Brain pericyte (primary cell): ENCODE results near the gene C3orf20.
"Not testable (repeated sequence)": the region's sequence is repeated elsewhere in the genome, so short reads cannot be mapped to it uniquely, and the experiment has no call there.

Experiments
- DNase-seq: peaks from one replicate; pipeline ENCODE4 v3.0.0-alpha.2; 2012; ENCODE audit warnings: low read depth, low spot score

C3orf20 gene

GRCh38 chr3:14796403-14797077 lies 121.6 kb downstream of the C3orf20 start:
- DNase-seq, result no peak

DNA sequence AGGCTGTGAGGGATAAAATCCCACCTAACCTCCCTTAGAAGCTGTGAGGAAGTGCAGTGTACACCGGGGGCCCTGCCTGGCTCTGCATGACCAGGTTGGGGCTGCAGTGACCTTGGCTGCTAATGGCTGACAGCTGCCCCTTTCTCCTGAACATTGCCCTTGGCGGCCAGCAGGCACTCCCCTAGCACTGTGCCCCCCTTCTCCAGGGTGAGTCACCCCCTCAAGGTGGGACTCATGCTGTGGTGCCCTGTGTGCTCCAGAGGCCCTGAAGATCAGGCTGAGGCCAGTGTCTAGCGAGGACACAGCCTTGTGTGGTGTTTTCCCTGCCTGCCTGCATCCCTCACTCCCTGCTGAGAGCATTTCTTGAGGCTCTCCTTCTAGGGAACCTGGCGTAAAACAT lies 122.8 kb downstream of the C3orf20 start:
- no peak for DNase-seq

DNA sequence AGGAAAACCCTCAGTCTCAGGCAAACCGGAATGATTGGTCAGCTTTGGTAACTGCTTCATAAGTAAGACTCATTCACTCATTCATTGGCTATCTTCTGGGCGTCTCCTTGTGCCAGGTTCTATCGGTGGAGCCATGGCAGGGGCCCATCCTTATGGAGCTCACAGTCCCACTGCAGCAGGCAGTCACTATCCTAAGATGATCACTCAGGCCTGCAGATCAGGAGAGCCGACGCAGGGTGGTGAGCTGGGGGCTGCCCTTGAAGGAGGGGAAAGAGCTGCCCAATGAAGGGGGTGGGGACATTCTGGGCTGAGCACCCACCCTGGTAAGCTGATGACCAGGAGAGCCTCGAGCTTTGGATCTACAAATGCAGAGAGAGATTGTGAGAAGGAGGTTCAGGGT lies 123.3 kb downstream of the C3orf20 start:
- no peak for DNase-seq

- DNase-seq, result no peak
Observed at GRCh38 chr3:14799146-14799545, 124.2 kb downstream of the C3orf20 start.

DNA sequence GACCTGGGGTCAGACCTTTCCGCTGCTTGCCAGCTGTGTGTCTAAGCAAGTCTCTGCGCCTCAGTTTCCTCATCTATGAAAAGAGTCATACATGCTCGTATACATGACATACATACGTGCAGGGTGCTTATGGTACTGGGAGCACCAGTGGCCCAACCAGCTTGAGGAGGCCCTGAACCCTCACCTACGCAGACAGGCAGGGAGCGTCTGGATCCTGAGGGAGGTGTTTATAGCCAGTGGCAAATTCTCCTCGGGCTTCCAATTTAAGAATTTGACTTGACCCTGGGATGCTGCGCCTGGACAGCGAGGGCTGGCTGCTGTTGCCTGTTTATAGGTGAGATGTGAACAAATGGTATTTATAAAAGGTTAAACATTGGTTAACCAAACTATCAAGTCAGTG lies 126.1 kb downstream of the C3orf20 start:
- no peak for DNase-seq

DNA sequence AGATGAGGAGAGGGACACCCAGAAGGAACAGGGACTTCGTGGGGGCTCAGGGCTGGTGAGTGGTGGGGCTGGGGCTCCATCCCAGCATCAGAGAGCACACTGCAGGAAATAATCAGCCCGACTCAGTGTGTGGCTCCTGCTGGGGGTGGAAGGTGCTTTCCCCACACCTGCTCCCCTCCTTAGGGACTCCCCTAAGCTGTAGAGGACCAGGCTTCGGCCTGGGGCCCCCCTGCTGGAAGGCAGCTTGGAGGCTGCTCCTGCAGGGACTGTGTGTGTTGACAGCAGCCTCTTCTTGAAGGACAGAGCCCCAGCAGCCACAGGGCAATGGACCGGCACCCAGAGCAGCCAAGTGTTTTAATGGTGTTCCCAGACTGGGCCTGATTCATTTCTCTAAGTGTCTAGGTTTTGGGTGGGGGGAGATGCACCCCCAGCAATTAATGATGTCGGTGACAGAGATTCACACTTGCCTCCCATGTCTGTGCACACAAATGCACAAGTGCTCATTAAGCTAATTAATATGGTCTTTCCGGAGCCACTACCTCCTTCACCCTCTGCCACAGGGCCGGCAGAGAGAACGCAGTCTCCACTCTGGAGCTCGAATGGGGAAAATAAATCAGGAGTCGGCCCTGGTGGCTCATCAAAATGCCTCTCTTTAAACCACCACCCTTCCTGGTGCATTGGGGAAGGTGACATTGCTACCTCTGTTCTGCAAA lies 126.9 kb downstream of the C3orf20 start:
- DNase-seq, result no peak

GRCh38 chr3:14802381-14802731 lies 127.4 kb downstream of the C3orf20 start:
- DNase-seq, result no peak

GRCh38 chr3:14803101-14803980 lies 128.4 kb downstream of the C3orf20 start:
- no peak for DNase-seq

- no peak for DNase-seq
Observed at GRCh38 chr3:14803981-14804834, 129.3 kb downstream of the C3orf20 start.

DNA sequence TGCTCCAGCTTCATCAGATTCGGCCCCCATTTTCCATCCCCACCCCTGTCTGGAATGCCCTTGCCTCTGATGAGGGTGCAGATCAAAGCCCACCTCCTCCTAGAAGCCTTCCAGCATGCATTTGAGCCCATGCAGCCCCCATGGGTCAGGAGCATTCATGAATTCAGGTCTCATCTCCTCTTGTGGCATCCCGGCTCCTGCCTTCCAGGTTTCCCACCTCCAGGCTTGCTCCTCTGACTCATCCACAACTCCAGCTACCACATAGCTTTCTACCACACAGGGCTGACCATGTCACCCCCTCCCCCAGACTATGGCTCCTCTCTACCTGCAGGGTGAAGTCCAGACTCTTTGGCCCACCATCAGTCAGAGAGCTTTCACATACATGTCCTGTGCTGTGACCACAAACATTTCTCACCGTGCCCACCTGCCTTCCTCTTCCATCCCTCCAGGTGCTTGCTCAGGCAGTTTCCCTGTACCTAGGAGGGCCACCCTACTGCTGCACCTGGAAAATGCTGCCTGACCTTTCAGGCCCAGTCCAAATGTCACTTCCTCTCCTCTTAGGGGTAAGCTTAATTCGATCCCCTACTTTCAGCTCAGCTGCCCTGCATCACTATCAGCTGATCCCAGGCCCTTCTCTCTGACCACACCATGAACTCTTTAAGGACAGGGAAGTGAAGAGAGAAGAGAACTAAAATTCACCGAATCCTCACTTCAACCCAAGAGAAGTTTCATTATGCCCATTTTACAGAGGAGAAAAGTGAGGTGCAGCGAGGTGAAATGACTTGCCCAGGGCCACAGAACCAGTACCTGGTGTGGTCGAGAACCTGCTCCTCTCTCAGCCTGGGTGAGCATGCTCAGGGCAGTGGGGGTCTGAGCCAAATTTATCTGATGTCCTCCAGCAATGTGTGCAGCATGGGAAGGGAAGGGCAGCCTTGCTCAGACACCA lies 130.2 kb downstream of the C3orf20 start:
- DNase-seq, result no peak

DNA sequence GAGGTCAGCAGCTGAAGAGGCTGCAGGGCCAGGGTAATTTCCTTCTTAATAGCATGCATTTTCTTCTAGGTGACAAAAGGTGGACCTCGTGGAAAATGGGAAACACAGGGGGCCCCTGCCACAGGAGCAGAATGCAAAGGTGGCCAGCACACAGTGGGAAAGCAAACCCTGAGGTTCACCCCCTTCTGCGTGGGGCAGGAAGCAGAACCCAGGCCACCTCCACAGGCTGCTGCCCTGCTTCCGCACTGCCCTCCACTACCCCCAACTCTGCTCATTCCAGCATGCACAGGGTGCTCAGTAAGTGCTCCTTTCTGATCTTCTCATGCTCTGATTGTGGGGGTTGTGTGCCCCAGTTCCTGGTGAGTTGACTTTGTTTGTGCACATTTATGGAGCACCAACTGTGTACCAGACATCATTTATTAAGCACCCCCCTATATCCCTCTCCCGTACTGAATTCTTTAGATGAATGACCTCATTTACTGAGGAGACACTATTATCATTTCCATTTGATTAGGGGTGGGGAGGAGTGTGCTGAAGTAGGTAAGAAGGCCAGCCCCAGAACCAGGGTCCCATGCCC lies 131.1 kb downstream of the C3orf20 start:
- DNase-seq, result no peak

DNA sequence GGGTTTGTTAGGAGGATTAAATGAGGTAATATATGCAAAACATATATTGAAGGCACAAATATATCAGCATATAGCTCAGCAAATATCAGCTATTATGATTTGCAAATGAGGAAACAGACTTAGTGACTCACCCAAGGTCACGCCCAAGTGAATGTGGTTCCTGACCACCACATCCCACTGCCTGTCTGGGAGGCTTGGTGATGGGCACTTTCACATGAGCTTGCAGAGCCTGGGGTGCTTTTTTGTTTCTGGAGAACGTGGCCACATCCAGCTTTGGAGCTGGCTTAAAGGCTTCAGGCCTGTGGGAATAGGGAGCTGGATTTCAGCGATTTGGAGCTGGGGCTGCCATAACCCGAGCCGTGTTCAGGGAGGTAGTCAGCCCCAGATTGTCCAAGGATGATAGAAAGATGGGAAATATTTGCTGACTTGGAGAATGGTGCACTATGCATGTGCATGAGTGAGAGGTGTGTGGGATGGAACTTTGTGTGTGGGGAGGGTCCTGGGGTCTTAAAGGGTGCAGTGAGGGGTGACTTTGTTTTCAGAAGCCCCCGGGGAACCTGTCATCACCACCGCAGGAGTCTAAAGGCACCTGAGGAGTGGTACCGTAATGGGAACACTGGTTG lies 131.8 kb downstream of the C3orf20 start:
- DNase-seq, result no peak

DNA sequence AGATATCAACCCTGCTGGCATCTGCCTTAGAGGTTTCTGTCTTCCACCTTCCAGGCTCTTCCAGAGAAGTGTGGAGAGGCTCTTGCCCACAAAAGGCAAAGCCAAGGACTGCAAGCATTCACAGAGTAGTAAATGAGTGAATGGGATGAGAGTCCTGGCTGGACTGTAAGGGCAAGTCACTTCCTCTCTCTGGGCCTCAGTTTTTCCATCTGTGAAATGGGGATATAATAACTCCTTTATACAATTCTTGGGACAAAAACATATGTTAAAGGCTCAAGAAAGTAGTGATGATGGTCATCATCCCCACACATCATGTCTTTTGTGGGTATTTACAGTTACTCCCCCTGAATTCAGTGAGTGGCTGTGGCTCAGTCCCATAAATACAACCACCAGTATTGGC lies 133.1 kb downstream of the C3orf20 start:
- no peak for DNase-seq

- no peak for DNase-seq
Observed at GRCh38 chr3:14808502-14809266, 133.7 kb downstream of the C3orf20 start.

DNA sequence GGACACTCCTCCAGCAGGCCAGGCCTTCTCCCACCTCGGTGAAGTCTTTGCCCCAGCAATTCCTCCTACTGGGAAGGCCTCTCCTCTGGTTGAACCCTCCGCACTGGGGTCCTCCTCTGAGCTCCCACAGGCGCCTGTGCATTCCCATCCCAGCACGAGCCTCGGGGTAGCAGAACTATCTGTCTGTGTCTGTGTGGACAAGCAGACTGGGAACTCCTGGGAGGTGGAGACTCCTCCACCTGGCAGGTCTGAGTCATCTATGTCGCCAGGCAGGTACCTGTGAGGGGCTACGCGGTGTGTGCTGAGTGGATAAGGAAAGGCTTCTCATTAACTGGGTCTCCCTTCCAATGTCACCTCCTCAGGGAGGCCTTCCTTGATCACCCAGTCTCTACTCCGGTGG lies 134.7 kb downstream of the C3orf20 start:
- DNase-seq, result not testable (repeated sequence)

GRCh38 chr3:14810070-14810791 lies 135.3 kb downstream of the C3orf20 start:
- DNase-seq, result no peak

DNA sequence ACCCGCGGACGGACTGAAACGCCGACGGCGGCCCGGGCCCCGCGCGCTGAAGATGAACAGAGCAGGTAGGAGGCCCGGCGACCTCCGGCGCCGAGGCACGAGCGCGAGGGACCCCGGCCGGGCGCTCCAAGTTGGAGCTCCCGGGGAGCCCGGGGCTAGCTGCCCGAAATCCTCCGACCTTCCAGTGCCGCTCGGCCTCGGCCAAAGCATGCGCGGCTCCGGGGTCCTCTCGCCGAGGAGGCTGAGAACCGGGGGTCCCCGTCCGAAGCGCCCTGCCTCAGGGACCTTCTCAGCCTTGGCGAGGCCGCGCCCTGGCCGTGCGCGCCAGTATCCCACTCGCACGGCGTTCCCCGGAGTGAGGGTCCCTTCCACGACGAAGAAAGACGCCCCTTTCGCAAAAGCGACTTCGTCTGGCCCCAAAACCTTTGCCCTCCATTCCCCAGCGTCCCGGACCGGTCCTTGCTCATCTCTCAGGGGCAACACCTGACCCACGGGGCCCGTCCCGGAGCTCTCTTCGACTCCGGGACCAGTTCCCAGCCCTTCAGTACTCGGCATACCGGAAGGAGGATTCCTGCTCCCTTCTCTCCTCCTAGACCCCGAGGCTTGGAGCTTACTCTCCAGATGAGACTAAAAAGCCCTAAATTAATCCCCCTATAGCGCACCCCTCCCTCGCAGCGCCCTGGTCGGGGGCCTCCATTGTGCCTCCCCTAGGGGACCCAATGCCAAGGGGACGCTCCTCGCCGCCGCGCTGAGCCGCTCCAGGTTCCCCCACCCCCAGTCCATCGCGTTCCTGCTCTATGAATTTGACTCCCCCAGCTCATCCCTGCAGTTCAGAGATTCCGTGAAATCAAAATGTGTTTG lies 136.1 kb downstream of the C3orf20 start:
- no peak for DNase-seq
